H1 (cell line): Measurements from ENCODE around the gene C5orf58. TPM values are rescaled to one million over a fixed set of nuclear protein-coding genes. Genes with fewer than 3 reads are reported as not detected.

Experiments used
- CTCF ChIA-PET: fragments of 300-600 bp; sonication (Branson Sonifier 250); formaldehyde crosslinking; loops from one replicate; lab custom pipeline; 2021; ENCODE audit not compliant: partially characterized antibody; lab: Charles Lee
- POLR2A ChIA-PET: fragments of 300-600 bp; sonication (Branson Sonifier 250); formaldehyde crosslinking; loops from one replicate; lab custom pipeline; 2021; ENCODE audit warnings: inconsistent platforms; ENCODE audit not compliant: partially characterized antibody; lab: Charles Lee
- DNase-seq, 2 experiments: peaks; one replicate each; pipeline versions ENCODE4 v3.0.0 to v3.0.0-alpha.2; 2010 to 2022; ENCODE audit warnings: low spot score in 2 of 2, low read depth in 1 of 2, mixed read lengths in 1 of 2
- FAIRE-seq: peaks from 2 replicates; lab custom pipeline; 2011; peaks lifted over from hg19 to GRCh38; lab: Jason Lieb, UNC
- H2AFZ ChIP-seq: 2 replicates; pipeline ENCODE4 v1.8.1; 2012; ENCODE audit warnings: low read length, inconsistent platforms
- H2AK5ac ChIP-seq: 2 replicates; pipeline ENCODE4 v1.6.1; 2013; ENCODE audit warnings: low read depth, low read length
- H2BK120ac ChIP-seq: replicated peaks from 2 replicates; pipeline ENCODE3; 2013; ENCODE audit warnings: low read depth, low read length, inconsistent platforms
- H2BK12ac ChIP-seq: 2 replicates; pipeline ENCODE4 v1.6.1; 2013; ENCODE audit warnings: low read depth, low read length
- H2BK15ac ChIP-seq: 2 replicates; pipeline ENCODE4 v1.6.1; 2013; ENCODE audit warnings: low read length
- H2BK20ac ChIP-seq: 2 replicates; pipeline ENCODE4 v1.6.1; 2013; ENCODE audit warnings: low read length
- H2BK5ac ChIP-seq: 2 replicates; pipeline ENCODE4 v1.6.1; 2013; ENCODE audit warnings: low read depth, low read length
- H3K14ac ChIP-seq: 2 replicates; pipeline ENCODE4 v1.6.1; 2013; ENCODE audit warnings: inconsistent platforms; ENCODE audit not compliant: insufficient read length
- H3K18ac ChIP-seq: 2 replicates; pipeline ENCODE4 v1.6.1; 2013; ENCODE audit warnings: low read length; ENCODE audit errors: extremely low read depth
- H3K23ac ChIP-seq: 2 replicates; pipeline ENCODE4 v1.6.1; 2013; ENCODE audit warnings: inconsistent platforms; ENCODE audit not compliant: insufficient read length
- H3K23me2 ChIP-seq: 2 replicates; pipeline ENCODE4 v1.6.1; 2013; ENCODE audit warnings: low read depth, low read length
- H3K27ac ChIP-seq: 2 replicates; pipeline ENCODE4 v1.6.1; 2011; ENCODE audit warnings: low read depth, low read length, inconsistent platforms
- H3K27me3 ChIP-seq, 4 experiments: replicated peaks in 1 of 4; 1 replicate in 1 of 4; 2 replicates in 3 of 4; pipeline versions ENCODE4 v1.6.1 to v1.8.1; 2011 to 2013; ENCODE audit warnings: low read length in 3 of 4, mild to moderate bottlenecking in 3 of 4, inconsistent platforms in 2 of 4, mixed read lengths in 2 of 4, moderate library complexity in 1 of 4; ENCODE audit not compliant: control insufficient read depth in 3 of 4, insufficient read depth in 3 of 4; ENCODE audit errors: extremely low read depth in 1 of 4
- H3K36me3 ChIP-seq, 4 experiments: 2 replicates each; pipeline versions ENCODE4 v1.6.1 to v1.8.1; 2011 to 2013; ENCODE audit warnings: mild to moderate bottlenecking in 4 of 4, low read length in 3 of 4, moderate library complexity in 2 of 4, control low read depth in 1 of 4, inconsistent platforms in 1 of 4; ENCODE audit not compliant: insufficient read depth in 4 of 4, control insufficient read depth in 2 of 4
- H3K4ac ChIP-seq: replicated peaks from 2 replicates; pipeline ENCODE3; 2013; ENCODE audit warnings: low read length, low read depth, mixed read lengths, inconsistent platforms; ENCODE audit not compliant: insufficient read length
- H3K4me1 ChIP-seq, 4 experiments: replicated peaks in 1 of 4; 1 replicate in 1 of 4; 2 replicates in 3 of 4; pipeline versions ENCODE4 v1.6.1 to v1.8.1; 2011 to 2013; ENCODE audit warnings: low read length in 3 of 4, inconsistent platforms in 2 of 4, mixed read lengths in 1 of 4; ENCODE audit not compliant: insufficient read depth in 4 of 4, control insufficient read depth in 3 of 4
- H3K4me2 ChIP-seq, 2 experiments: 2 replicates each; pipeline versions ENCODE4 v1.6.1 to v1.8.1; 2011 to 2013; ENCODE audit warnings: low read depth in 2 of 2, low read length in 2 of 2, control low read depth in 1 of 2, inconsistent platforms in 1 of 2, mild to moderate bottlenecking in 1 of 2; ENCODE audit not compliant: insufficient read depth in 1 of 2
- H3K4me3 ChIP-seq, 4 experiments: fragments of 200-600, 300-600 bp in 1 of 4; sonication (generic), shearing (Covaris generic), sonication (Bioruptor Twin) in 1 of 4; 2 replicates each; pipeline versions ENCODE4 v1.5.1 to v1.8.1; 2011 to 2016; ENCODE audit warnings: low read length in 4 of 4, low read depth in 3 of 4, control low read depth in 2 of 4, inconsistent platforms in 2 of 4, mild to moderate bottlenecking in 2 of 4, mixed read lengths in 1 of 4, moderate library complexity in 1 of 4; ENCODE audit not compliant: insufficient read depth in 2 of 4; ENCODE audit errors: extremely low read depth in 1 of 4
- H3K56ac ChIP-seq: replicated peaks from 2 replicates; pipeline ENCODE3; 2013; ENCODE audit warnings: low read depth, mild to moderate bottlenecking, mixed read lengths, low read length, inconsistent platforms; ENCODE audit not compliant: insufficient read length
- H3K79me1 ChIP-seq: 2 replicates; pipeline ENCODE4 v1.6.1; 2013; ENCODE audit warnings: low read depth, low read length, control low read depth
- H3K79me2 ChIP-seq, 2 experiments: 2 replicates each; pipeline versions ENCODE4 v1.6.1 to v1.8.1; 2012 to 2013; ENCODE audit warnings: low read length in 2 of 2, mild to moderate bottlenecking in 2 of 2, inconsistent platforms in 1 of 2; ENCODE audit not compliant: insufficient read depth in 2 of 2, control insufficient read depth in 1 of 2
- H3K9ac ChIP-seq, 4 experiments: replicated peaks in 1 of 4; 1 replicate in 1 of 4; 2 replicates in 3 of 4; pipeline versions ENCODE4 v1.6.1 to v1.8.1; 2011 to 2013; ENCODE audit warnings: low read depth in 3 of 4, low read length in 3 of 4, control low read depth in 2 of 4, mild to moderate bottlenecking in 2 of 4, moderate library complexity in 2 of 4, inconsistent platforms in 1 of 4; ENCODE audit errors: extremely low read depth in 1 of 4
- H3K9me3 ChIP-seq, 2 experiments: 2 replicates each; pipeline versions ENCODE4 v1.6.1 to v1.8.1; 2012 to 2013; ENCODE audit warnings: mild to moderate bottlenecking in 2 of 2, moderate library complexity in 2 of 2, control low read depth in 1 of 2, inconsistent platforms in 1 of 2, low read depth in 1 of 2, low read length in 1 of 2, mixed read lengths in 1 of 2; ENCODE audit not compliant: insufficient read depth in 2 of 2
- H4K20me1 ChIP-seq, 2 experiments: replicated peaks in 1 of 2; 2 replicates each; pipeline versions ENCODE3 to v1.8.1; 2011 to 2013; ENCODE audit warnings: inconsistent platforms in 2 of 2, low read length in 2 of 2, mild to moderate bottlenecking in 1 of 2; ENCODE audit not compliant: insufficient read depth in 2 of 2, control insufficient read depth in 1 of 2
- H4K5ac ChIP-seq: 2 replicates; pipeline ENCODE4 v1.6.1; 2013; ENCODE audit warnings: low read length, low read depth, mixed read lengths, inconsistent platforms; ENCODE audit not compliant: insufficient read length
- H4K8ac ChIP-seq: 2 replicates; pipeline ENCODE4 v1.8.0; 2013; ENCODE audit warnings: mild to moderate bottlenecking, moderate library complexity, low read length, inconsistent platforms; ENCODE audit not compliant: insufficient read depth; ENCODE audit errors: extremely low read depth
- H4K91ac ChIP-seq: replicated peaks from 2 replicates; pipeline ENCODE3; 2013; ENCODE audit warnings: low read length, mixed read lengths, inconsistent platforms; ENCODE audit not compliant: insufficient read length
- BRCA1 ChIP-seq: IDR thresholded peaks from 2 replicates; pipeline ENCODE4 v1.6.1; 2012; ENCODE audit warnings: low read depth, low read length, improper control_type of control experiment
- KDM5A ChIP-seq: fragments of 200-600 bp; IDR thresholded peaks from 2 replicates; pipeline ENCODE4 v1.7.1; 2012; ENCODE audit warnings: mild to moderate bottlenecking, low read length, inconsistent platforms, mixed read lengths
- NANOG ChIP-seq: IDR thresholded peaks from 2 replicates; pipeline ENCODE4 v1.6.1; 2011; ENCODE audit warnings: low read length, low read depth, mild to moderate bottlenecking, inconsistent platforms; ENCODE audit not compliant: insufficient read depth, poor library complexity, severe bottlenecking
- POU5F1 ChIP-seq: IDR thresholded peaks from 2 replicates; pipeline ENCODE4 v1.6.1; 2011; ENCODE audit warnings: low read depth, mild to moderate bottlenecking, low read length, moderate library complexity
- TBP ChIP-seq: IDR thresholded peaks from 2 replicates; pipeline ENCODE4 v1.6.1; 2011; ENCODE audit warnings: low read depth, low read length, improper control_type of control experiment
- ZNF274 ChIP-seq: IDR thresholded peaks from 2 replicates; pipeline ENCODE4 v1.7.0; 2012; ENCODE audit warnings: low read length, borderline replicate concordance; ENCODE audit errors: extremely low read depth
- polyA plus RNA-seq, 7 experiments: library from polyadenylated mRNA; depleted of rRNA in 3 of 7; stranded (reverse) in 5 of 7; unstranded in 2 of 7; fragments of >200 nt in 5 of 7; fragments of 200-250 nt in 2 of 7; gene quantifications; 1 replicate in 5 of 7; 2 replicates in 1 of 7; 4 replicates in 1 of 7; pipeline versions ENCODE4 v1.2.1 to v1.2.3, GENCODE V29; 2011 to 2013; ENCODE audit warnings: missing spikeins in 2 of 7, mixed read lengths in 2 of 7
- total RNA-seq: library from RNA; stranded (reverse); fragmentation: NEBNext Ultra II Directional; extraction: Animal tissue kit (Norgen Biotek cat#: 25700); gene quantifications from 2 replicates; pipeline ENCODE4 v1.2.1, GENCODE V29; 2021

The C5orf58 gene
- total and polyA plus RNA-seq, 2 of the 8 experiments (the other 6 are each of a cell fraction or from before 2014, with no cell fraction given), result 0.24 to 1.6 TPM

- no peak overlapping the region for H2BK5ac ChIP-seq
- no peak overlapping the region for H4K91ac ChIP-seq
- no peak overlapping the region for H3K9ac ChIP-seq
- H3K79me2 ChIP-seq, result no peaks in the 10 kb centered on the region
- no peak overlapping the region for H2BK15ac ChIP-seq
- no peak overlapping the region for H2BK20ac ChIP-seq
- no peak overlapping the region for H2AFZ ChIP-seq
- no peaks in the 10 kb centered on the region for H4K20me1 ChIP-seq
- TF ChIP-seq BRCA1 (no peak), POU5F1 (no peak), NANOG (no peak), TBP (no peak), ZNF274 (no peak), KDM5A (no peak)
- DNase-seq (no peak), FAIRE-seq (no peak)
- ChIA-PET POLR2A (no interaction called here), CTCF (interaction anchor here (1.0 to 3.4 kb wide), 8 partner anchors 9 to 134 kb away, joined by 3 to 10 read pairs (median 3); no protein-coding TSS in a partner anchor)
- H3K36me3 ChIP-seq, result no peaks in the 10 kb centered on the region
- H4K8ac ChIP-seq, result no peak overlapping the region
- H3K4me3 ChIP-seq, result no peak overlapping the region
- H3K23ac ChIP-seq, result no peak overlapping the region
- H3K56ac ChIP-seq, result no peak overlapping the region
- no peak overlapping the region for H3K27ac ChIP-seq
- no peak overlapping the region for H3K4ac ChIP-seq
- H3K4me1 ChIP-seq, result peaks cover 0 to 3% (median 1%) of the 10 kb centered on the region in 4 experiments; a peak in 2 of 7 replicates
- H2BK120ac ChIP-seq, result no peak overlapping the region
- H3K18ac ChIP-seq, result no peak overlapping the region
- H2BK12ac ChIP-seq, result no peak overlapping the region
- H3K23me2 ChIP-seq, result no peaks in the 10 kb centered on the region
- no peak overlapping the region for H2AK5ac ChIP-seq
- peaks cover 9 to 10% of the 10 kb centered on the region in 2 experiments; a peak in 3 of 4 replicates for H3K9me3 ChIP-seq
- H3K79me1 ChIP-seq, result no peaks in the 10 kb centered on the region
- H4K5ac ChIP-seq, result no peak overlapping the region
- no peak overlapping the region for H3K4me2 ChIP-seq
- H3K14ac ChIP-seq, result no peak overlapping the region
- H3K27me3 ChIP-seq, result peaks cover 0 to 1% (median 0%) of the 10 kb centered on the region in 4 experiments; a peak in 2 of 7 replicates
These were observed 61.8 kb downstream of the C5orf58 start for GRCh38 chr5:170294556-170294955.
